Choroid plexus epithelial cell (primary cell): ENCODE results near the gene KCNAB1.

Experiments used
- DNase-seq: peaks from one replicate; pipeline ENCODE4 v3.0.0-alpha.2; 2010; ENCODE audit warnings: low read depth
- H3K4me3 ChIP-seq: 2 replicates; pipeline ENCODE4 v1.5.1; 2011; ENCODE audit warnings: low read depth, mild to moderate bottlenecking, control low read depth, low read length, moderate library complexity
- TF ChIP-seq, protein P1 (sequence below): conservative IDR thresholded peaks from 2 replicates; pipeline ENCODE4 v1.5.1; 2011; ENCODE audit warnings: low read depth, mild to moderate bottlenecking, control low read depth, inconsistent platforms, low read length, moderate library complexity

The KCNAB1 gene

DNA sequence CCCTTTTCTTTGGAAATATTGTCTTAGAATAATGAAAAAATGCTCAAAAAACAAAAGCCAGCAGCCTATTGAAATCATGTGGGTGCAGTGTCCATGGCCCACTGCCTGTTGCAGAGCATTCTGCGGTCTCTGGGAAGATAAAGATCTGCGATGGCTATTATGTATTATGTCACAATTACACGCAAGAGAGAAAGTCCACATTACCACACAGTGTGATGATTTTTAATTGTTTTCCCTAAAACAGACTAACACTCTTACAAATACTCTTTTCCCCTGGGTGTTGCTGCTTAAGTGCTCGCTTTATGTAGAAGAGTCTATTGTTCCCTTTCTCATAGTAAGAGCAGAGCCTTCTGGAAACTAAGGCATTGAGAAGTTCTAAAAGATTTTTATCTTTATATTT is 402.3 kb downstream of the KCNAB1 start:
- no peak overlapping the region for H3K4me3 ChIP-seq
- no peak for DNase-seq
- TF ChIP-seq, protein P1, sequence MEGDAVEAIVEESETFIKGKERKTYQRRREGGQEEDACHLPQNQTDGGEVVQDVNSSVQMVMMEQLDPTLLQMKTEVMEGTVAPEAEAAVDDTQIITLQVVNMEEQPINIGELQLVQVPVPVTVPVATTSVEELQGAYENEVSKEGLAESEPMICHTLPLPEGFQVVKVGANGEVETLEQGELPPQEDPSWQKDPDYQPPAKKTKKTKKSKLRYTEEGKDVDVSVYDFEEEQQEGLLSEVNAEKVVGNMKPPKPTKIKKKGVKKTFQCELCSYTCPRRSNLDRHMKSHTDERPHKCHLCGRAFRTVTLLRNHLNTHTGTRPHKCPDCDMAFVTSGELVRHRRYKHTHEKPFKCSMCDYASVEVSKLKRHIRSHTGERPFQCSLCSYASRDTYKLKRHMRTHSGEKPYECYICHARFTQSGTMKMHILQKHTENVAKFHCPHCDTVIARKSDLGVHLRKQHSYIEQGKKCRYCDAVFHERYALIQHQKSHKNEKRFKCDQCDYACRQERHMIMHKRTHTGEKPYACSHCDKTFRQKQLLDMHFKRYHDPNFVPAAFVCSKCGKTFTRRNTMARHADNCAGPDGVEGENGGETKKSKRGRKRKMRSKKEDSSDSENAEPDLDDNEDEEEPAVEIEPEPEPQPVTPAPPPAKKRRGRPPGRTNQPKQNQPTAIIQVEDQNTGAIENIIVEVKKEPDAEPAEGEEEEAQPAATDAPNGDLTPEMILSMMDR, result no peak

DNA sequence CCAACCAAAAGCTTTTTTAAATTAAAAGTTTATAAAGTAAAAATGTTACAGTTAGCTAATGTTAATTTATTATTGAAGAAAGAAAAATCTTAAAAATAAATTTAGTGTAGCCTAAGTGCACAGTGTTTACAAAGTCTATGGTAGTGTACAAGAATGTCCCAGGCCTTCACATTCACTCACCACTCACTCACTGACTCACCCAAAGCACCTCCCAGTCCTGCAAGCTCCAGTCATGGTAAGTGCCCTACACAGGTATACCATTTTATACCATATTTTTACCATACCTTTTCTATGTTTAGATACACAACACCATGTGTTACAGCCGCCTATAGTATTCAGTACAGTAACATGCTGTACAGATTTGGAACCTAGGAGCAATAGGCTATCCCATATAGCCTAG is 405.4 kb downstream of the KCNAB1 start:
- TF ChIP-seq, protein P1, result no peak
- no peak for DNase-seq
- no peak overlapping the region for H3K4me3 ChIP-seq

DNA sequence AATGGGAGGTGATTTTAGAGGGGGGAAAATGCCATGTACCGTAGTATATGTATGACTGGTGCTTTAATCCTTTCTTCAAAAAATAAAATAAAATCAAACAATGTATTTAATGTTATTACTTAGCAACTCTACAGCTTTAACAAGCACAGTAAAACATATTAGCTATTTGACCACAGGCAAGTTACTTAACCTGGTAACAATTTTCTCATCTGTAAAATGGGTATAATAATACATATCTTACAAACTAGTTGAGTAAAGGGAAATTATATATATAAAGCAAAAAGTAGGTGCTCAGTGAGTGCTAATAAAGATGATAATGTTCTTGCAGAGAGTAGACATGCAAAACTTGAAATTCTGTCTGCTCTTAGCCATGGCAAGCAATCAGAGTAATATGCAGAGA is 406.7 kb downstream of the KCNAB1 start:
- no peak overlapping the region for H3K4me3 ChIP-seq
- no peak for DNase-seq
- TF ChIP-seq, protein P1, result no peak

DNA sequence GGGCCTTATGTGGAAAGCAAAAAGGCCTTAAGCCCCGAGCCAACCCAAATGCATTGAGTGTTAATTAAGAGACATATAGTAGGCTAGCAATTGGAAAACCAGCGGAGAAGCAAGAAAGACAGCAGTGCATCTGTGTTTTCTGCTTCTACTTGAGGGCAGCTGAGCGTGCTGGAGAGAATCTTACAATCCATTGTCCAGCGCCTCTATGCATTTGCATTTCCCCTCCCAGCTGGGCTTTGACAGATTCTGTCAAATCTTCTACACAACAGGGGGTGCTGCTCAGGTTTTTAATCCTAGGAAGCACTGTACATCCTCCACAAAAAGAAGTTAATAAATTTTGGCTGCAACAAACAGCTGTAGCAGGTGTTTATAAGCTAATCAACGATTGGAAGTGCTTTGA is 410.6 kb downstream of the KCNAB1 start:
- no peak overlapping the region for H3K4me3 ChIP-seq
- TF ChIP-seq, protein P1, result no peak
- no peak for DNase-seq

DNA sequence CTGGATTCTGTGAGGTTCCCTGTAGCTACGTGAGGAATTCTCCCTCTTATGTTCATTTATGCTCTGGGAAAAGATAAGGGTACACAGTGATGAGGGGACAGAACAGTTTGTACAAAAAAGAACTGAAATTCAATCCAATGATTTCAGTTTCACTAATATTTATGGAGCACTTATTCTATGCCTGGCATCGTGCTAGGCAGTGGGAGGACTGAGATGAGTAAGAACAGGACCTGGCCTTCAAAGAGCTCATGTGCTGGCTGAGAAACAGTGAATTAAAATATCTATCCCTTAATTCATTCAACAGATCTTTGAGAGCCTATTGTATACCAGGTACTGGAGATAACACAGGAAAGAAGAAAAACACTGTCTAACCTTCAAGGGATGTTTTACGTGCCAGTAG is 412.4 kb downstream of the KCNAB1 start:
- peak; percentile 42 for DNase-seq

DNA sequence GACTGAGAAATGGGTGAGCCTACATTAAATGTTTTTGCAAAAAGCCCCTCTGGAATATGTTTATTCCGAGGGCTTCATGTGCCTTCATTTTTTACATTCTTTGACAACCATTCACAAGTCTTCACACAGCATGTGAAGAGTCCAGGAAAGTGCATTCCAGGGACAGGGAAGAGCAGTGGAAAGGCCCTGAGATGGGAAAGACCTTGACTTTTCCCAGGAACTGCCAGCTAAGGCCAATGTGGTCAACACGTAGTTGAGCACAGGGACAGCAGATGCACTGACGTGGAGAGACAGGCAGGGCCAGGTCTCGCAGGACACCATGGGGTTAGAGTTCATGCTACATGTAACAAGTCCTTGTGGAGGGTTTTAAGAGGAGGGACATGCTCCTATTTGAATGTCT is 412.8 kb downstream of the KCNAB1 start:
- no peak overlapping the region for H3K4me3 ChIP-seq
- DNase-seq, result peak; percentile 74
- TF ChIP-seq, protein P1, result no peak

More for the DNA sequence above, 412.4 kb downstream of the KCNAB1 start:
- no peak overlapping the region for H3K4me3 ChIP-seq
- TF ChIP-seq, protein P1, result no peak

DNA sequence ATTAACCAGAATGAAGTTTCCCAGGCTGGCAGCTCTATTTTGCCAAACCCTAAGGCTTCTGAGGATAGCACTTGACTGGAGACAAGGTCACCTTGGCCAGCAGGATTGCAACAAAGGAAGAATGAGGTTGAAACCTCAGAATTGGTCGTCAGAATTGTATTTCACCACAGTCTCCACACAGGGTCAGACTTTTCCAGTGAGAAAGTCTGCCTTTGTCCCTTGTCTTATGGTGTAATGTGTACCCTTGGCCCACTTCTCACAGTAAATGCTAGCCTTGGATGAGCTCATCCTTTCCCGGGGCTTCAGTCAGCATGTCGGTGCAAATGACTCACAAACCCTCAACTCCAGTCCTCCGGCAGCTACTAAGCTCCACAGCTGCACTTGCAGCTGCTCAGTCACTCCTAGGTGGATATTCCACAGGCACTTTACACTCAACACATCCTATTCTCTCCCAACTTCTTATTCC is 414.8 kb downstream of the KCNAB1 start:
- no peak overlapping the region for H3K4me3 ChIP-seq
- peak; percentile 100 for DNase-seq
- TF ChIP-seq, protein P1, result peak; percentile 22
